Endothelial cell of hepatic sinusoid (primary cell): Measurements from ENCODE around the gene MEST.

ENCODE experiments used
- in situ Hi-C: cut with HindIII; loops from 2 replicates; pipeline ENCODE4 v1.10.0; 2017; ENCODE audit warnings: low sequenced_read_pairs

The MEST gene

GRCh38 chr7:130481898-130482297 is 10.0 kb upstream of the MEST start:
- in situ Hi-C loops, result no loop called here

GRCh38 chr7:130483031-130483430 is 8.9 kb upstream of the MEST start:
- in situ Hi-C loops, result no loop called here

DNA sequence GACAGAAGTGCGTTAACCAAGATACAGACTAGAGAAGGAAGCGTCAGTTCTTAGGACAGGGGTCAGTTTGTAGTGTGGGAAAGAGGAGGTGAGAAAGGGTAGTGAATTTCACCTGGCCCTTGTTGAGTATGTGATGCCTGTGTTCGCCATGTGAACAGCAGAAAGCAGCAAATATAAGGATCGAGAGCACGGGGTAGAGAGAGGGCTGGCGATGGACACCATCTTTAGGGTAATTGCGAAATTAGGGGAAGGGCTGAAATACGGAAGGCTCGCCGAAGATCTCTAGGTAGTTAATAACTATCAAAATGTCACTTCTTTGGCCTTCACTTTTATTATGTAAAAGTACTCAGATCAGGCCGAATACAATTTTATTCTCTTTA is 6.2 kb upstream of the MEST start:
- in situ Hi-C loops, result no loop called here

DNA sequence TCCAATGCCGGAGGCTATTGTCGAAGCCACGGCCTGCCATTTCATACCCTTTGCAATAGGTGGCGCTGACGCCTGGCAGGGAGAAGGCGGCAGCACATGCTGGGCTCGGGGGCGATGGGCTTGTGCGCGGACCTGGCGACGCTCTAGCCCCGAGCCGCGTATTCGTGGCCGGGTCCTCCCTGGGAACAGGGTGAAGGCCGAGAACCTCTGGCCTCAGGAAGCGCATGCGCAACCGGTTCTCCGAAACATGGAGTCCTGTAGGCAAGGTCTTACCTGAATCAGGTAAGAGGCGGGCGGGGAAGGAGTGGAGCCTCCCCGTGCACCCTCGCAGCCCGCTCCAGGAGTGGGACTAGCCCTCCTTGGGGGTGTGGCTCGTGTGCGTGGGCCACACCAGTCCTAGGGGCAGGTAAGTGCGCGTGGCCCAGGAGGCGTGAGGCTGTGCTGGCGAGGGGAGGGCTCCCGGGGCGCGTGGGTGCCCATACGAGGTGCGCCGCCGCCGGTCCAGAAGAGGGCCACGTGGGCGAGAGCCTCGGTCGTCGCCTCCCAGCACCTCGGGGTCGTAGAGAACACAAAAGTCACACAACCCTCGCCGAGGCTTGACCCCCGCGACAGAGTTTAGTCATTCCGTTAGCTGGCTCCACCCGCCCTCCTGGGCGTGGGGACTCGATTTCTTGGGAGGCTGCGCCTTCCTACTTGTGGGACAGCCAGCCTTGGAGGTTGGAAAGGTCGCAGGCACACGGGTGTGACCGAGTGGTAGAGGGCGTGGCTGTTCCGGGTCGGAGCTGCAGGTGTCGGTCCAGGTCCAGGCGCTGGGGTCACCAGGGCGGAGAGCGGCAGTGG is 5.6 kb upstream of the MEST start:
- in situ Hi-C loops, result no loop called here

DNA sequence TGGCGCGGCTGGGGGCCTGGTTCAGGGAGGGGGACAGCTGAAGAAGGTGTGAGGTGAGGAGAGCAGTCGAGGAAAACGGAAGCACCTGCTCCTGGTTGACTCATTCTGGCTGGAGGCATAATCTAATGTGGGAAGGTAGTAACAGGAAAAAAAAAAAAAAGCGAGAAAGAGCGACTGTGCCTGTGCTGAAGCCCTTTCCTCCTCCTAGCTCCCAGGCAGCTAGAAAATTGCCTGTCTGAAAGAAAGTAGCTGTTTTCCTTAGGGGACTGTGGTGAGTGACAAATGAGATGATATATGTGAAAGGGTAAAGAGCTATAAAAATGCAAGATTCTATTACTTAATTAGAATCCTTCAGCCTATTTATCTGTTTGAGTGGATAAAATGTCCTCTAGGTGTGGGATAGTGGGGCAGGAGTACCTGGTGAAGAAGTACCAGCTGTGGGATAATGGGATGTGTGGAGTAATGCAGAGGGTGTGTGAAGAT is 4.9 kb upstream of the MEST start:
- in situ Hi-C loops, result no loop called here

DNA sequence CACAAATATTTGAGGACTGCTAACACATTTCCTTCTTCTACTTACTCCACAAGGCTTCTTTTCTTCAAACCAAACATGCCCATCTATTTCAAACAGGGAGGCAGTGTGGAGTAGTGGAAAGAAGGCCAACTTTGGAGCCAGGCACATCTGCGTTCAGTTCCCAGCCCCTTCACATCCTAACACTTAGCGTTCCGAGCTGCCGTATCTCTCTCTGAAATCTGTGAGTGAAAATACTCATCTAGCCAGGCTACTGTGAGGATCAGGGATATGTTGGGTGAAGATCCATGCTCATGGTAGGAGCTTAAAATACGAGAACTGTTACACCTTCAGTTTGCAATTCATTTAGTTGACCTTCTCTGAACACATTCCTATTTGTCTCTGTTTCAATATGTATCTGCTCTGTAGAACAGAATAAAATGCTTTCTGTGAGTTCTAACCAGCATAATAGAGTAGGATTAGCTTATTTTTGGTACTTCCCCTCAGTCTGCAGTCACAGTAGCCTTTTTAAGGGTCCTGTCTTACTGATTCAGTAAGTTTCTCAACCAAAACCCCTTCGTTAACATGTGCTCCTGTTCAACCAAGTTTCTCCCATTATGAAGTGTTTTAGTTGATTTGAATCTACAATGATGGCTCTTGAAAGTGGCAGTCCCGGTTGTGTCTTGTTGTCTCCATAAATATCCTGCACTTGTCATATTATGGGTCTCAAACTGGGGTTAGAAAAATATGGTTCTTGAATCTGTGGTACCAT is 3.3 kb upstream of the MEST start:
- in situ Hi-C loops, result no loop called here

GRCh38 chr7:130489140-130489983 is 2.5 kb upstream of the MEST start:
- in situ Hi-C loops, result no loop called here

- in situ Hi-C loops, result no loop called here
Observed at GRCh38 chr7:130490311-130490791, 1.5 kb upstream of the MEST start.

GRCh38 chr7:130490888-130491804 is 739 bp upstream of the MEST start:
- in situ Hi-C loops, result no loop called here

GRCh38 chr7:130492523-130493274 is 814 bp downstream of the MEST start:
- in situ Hi-C loops, result no loop called here

DNA sequence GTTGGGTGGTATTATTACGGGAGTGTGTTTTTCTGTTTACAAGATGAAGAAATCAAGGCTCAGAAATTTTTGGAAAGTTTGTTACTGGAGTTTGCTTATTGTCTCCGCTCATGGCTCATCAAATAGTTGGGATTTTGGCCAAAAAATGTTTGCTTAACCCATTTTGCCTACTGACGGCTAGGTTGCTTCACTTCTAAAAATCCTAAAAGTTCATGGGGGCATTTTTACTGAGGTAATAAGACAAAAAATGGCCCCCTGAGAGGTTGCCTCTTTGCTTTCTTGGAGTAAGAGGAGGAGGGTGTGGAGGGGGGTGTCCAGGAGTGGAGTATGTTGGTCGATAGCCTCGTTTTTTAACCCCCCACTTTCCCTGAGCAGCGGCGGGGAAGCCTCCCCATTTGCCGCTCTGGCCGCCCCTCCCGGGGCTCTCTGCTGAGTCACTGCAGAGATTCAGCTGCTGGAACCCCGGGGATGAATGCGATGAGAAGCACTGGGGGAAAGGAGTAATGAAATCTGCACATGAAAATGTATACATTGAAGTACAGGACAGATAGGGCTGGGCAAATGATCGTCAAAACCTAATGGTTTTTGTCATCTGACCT is 1.5 kb downstream of the MEST start:
- in situ Hi-C loops, result no loop called here

DNA sequence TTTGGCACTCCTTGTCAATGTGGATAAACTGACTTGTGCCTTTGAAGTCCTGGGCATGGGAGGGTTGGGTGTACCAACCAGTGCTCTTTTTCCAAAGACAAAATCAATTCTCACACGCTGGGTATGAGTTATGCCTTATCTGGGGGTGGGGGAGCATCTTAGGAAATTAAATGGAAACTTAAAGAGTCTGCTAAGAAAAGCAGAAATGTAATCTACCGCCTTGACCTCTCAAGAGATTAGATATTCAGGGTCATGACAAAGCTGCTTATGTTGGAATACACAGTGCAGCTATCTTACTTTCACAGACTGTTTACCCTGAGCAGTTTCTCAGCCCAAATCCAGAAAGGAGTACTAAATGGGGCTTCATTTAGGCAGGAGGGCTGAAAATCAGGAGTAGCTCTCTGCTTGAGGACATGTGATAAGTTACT is 2.6 kb downstream of the MEST start:
- in situ Hi-C loops, result no loop called here

GRCh38 chr7:130500463-130500862 is 8.6 kb downstream of the MEST start:
- in situ Hi-C loops, result no loop called here

DNA sequence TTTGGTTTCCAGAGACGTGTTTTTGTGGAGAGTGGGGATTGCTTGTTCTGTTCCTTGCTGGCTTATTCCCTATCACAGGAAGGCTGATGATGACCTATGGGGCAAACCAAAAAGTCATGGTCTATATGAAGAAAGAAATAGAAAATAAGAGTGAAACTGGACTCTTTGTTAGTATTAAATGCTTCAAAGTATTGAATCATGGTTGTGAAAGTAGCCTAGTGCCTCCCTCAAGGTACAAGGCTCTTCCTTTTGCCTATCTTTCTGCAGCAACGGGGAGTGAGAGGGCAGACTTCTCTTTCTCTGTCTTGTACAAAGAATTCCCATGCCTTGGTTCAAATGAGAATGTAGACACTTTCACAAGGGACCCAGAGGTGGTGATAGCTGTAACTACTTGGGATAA is 9.0 kb downstream of the MEST start:
- in situ Hi-C loops, result no loop called here

DNA sequence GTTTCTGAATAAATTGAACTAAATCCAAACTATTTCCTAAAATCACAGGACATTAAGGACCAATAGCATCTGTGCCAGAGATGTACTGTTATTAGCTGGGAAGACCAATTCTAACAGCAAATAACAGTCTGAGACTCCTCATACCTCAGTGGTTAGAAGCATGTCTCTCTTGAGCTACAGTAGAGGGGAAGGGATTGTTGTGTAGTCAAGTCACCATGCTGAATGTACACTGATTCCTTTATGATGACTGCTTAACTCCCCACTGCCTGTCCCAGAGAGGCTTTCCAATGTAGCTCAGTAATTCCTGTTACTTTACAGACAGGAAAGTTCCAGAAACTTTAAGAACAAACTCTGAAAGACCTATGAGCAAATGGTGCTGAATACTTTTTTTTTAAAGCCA is 13.9 kb downstream of the MEST start:
- in situ Hi-C loops, result no loop called here

DNA sequence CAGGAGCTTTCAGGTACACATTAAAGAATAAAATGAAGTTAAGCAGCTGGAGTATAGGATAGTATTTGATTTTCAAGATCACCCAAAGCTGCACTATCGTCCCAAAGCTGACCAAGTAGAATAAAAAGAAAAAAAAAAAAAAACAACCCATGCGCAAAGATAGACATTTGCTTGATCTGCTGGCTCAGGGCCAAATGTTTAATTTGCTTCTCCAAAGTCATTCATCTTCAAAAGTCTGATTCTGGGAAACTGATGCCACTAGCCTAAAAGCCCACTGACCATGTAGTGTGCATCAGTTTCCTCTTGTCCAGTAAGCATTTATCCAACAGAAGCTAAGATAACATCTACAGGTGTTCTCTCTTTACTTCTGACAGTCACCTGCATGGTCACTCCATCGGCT is 14.5 kb downstream of the MEST start:
- in situ Hi-C loops, result no loop called here

DNA sequence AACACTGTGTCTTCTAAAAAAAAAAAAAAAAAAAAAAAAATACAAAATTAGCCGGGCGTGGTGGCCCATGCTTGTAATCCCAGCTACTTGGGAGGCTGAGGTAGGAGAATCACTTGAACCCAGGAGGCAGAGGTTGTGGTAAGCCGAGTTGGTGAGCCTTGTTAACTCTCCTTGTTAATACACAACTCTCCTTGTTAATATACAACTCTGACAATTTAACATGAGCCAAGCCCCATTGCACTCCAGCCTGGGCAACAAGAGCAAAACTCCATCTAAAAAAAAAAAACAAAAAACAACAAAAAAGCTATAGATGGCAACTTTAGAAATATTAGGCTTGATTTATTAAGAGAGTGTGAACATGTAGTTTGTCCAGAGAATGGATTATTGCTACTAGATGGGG is 20.2 kb downstream of the MEST start:
- in situ Hi-C loops, result loop anchor here (5.0 kb wide), 2 partner anchors 35 to 95 kb away; no protein-coding TSS in a partner anchor

DNA sequence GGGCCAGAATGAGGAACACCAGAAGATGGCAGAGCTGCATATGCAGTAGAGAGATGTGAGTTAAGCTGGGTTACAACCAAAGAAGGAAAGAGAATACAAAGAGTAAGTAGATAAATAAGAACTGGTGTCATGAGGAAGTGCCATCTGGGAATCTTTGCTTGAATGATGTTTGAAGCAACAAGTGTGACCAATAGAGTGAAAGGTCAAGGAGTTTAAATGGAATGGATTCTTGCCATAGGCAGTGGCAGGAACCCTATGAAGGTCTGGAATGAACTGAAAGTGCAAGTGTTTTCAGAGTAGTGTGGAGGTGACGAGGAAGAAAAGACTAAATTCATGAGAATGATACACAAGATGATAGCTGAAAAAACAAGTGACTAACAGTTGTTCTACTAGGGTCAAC is 21.6 kb downstream of the MEST start:
- in situ Hi-C loops, result loop anchor here (5.0 kb wide), 2 partner anchors 34 to 94 kb away; no protein-coding TSS in a partner anchor
